Measurements from ENCODE around the gene DST. TPM values are rescaled to one million over a fixed set of nuclear protein-coding genes. Genes with fewer than 3 reads are reported as not detected.

DST gene
- total RNA-seq, 1 donor from 2014 or later, result 442 TPM

DNA sequence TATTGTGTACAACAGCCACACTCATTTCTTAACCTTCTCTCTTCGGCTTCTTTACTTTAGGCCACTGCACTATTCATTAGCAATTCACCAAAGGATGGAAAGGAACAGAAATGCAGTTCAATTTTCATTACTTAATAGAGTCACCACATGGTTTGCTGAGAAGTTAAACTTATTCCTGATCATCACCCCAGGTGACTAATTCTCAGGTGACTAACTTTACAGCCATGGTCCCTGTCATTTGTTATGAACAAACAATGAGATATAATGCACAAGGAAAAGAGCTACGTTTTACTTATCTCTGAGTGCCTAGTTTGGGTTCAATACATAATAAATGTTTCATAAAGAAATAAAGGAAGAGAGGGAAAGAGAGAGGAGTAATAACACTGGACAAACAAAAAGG is 45.8 kb upstream of the DST start:
- H3K4me3 Mint-ChIP-seq (ENCODE audit: unreplicated experiment), result no peak overlapping the region
- H3K4me1 ChIP-seq (ENCODE audit: insufficient read depth, low read length), result peaks cover 47% of the 10 kb centered on the region

DNA sequence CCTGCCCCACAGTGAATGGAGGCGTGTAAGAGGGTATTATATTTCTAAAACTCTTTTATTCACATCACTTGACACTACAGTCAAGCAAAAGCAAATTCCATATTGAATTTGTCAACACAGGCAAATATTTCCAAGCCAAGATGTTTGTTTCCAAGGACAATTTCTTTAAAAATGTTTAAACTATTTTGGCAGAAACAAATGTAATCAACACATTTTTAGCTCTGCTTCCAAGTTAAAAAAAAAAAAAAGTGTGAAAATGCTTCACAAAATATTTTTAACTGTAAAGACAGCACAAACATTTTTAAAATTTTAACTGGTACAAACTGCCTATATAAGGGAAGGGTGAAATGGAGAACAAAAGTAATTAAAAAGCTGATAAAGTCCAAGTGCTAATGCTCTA is 44.9 kb upstream of the DST start:
- Histone ChIP-seq H3K4me3 (ENCODE audit: insufficient read depth, low read depth, low read length) (no peak overlapping the region), H3K4me2 (ENCODE audit: low read length) (no peak overlapping the region), H3K27me3 (ENCODE audit: insufficient read depth, low read length) (no peaks in the 10 kb centered on the region), H3K9me3 (ENCODE audit: insufficient read depth, low read depth, low read length) (no peaks in the 10 kb centered on the region), H3K9ac (ENCODE audit: low read length) (no peak overlapping the region), H3K36me3 (ENCODE audit: insufficient read depth, low read length) (peaks cover 4% of the 10 kb centered on the region), H3K4me1 (ENCODE audit: insufficient read depth, low read length) (peaks cover 39% of the 10 kb centered on the region), H2AFZ (ENCODE audit: low read depth, low read length) (no peak overlapping the region), H4K20me1 (ENCODE audit: insufficient read depth, low read length) (peaks cover 8% of the 10 kb centered on the region), H3K27ac (ENCODE audit: low read depth, low read length) (no peak overlapping the region), H3K79me2 (ENCODE audit: insufficient read depth, low read length) (peaks cover 76% of the 10 kb centered on the region)
- Mint-ChIP-seq H3K27ac (ENCODE audit: unreplicated experiment) (no peak overlapping the region), H3K9me3 (ENCODE audit: unreplicated experiment) (no peaks in the 10 kb centered on the region), H3K4me3 (ENCODE audit: unreplicated experiment) (no peak overlapping the region), H3K27me3 (ENCODE audit: low read depth, unreplicated experiment) (no peaks in the 10 kb centered on the region), H3K4me1 (ENCODE audit: low read depth, unreplicated experiment) (peaks cover 60% of the 10 kb centered on the region), H3K36me3 (ENCODE audit: low read depth, unreplicated experiment) (peaks cover 5% of the 10 kb centered on the region)
- FAIRE-seq (peak; percentile 39), DNase-seq (ENCODE audit: low read depth) (no peak)
- TF ChIP-seq EZH2 (IDR thresholded peaks at IDR 0.05; ENCODE audit: insufficient read depth, low read length), result no peak
- TF ChIP-seq, protein P1, sequence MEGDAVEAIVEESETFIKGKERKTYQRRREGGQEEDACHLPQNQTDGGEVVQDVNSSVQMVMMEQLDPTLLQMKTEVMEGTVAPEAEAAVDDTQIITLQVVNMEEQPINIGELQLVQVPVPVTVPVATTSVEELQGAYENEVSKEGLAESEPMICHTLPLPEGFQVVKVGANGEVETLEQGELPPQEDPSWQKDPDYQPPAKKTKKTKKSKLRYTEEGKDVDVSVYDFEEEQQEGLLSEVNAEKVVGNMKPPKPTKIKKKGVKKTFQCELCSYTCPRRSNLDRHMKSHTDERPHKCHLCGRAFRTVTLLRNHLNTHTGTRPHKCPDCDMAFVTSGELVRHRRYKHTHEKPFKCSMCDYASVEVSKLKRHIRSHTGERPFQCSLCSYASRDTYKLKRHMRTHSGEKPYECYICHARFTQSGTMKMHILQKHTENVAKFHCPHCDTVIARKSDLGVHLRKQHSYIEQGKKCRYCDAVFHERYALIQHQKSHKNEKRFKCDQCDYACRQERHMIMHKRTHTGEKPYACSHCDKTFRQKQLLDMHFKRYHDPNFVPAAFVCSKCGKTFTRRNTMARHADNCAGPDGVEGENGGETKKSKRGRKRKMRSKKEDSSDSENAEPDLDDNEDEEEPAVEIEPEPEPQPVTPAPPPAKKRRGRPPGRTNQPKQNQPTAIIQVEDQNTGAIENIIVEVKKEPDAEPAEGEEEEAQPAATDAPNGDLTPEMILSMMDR (IDR thresholded peaks at IDR 0.05; ENCODE audit: insufficient read depth, low read depth, low read length), result no peak

More for the DNA sequence above, 45.8 kb upstream of the DST start:
- H3K9me3 Mint-ChIP-seq (ENCODE audit: unreplicated experiment), result no peaks in the 10 kb centered on the region
- no peak overlapping the region for H3K4me2 ChIP-seq (ENCODE audit: low read length)
- no peak overlapping the region for H3K27ac Mint-ChIP-seq (ENCODE audit: unreplicated experiment)
- peaks cover 3% of the 10 kb centered on the region for H4K20me1 ChIP-seq (ENCODE audit: insufficient read depth, low read length)
- no peaks in the 10 kb centered on the region for H3K27me3 ChIP-seq (ENCODE audit: insufficient read depth, low read length)
- peaks cover 60% of the 10 kb centered on the region for H3K4me1 Mint-ChIP-seq (ENCODE audit: low read depth, unreplicated experiment)
- no peak overlapping the region for H2AFZ ChIP-seq (ENCODE audit: low read depth, low read length)
- H3K36me3 ChIP-seq (ENCODE audit: insufficient read depth, low read length), result no peaks in the 10 kb centered on the region
- FAIRE-seq (no peak), DNase-seq (ENCODE audit: low read depth) (no peak)
- H3K27me3 Mint-ChIP-seq (ENCODE audit: low read depth, unreplicated experiment), result no peaks in the 10 kb centered on the region
- no peak overlapping the region for H3K27ac ChIP-seq (ENCODE audit: low read depth, low read length)
- TF ChIP-seq, protein P1 (IDR thresholded peaks at IDR 0.05; ENCODE audit: insufficient read depth, low read depth, low read length), result no peak
- TF ChIP-seq EZH2 (IDR thresholded peaks at IDR 0.05; ENCODE audit: insufficient read depth, low read length), result no peak
- H3K4me3 ChIP-seq (ENCODE audit: insufficient read depth, low read depth, low read length), result no peak overlapping the region
- H3K36me3 Mint-ChIP-seq (ENCODE audit: low read depth, unreplicated experiment), result peaks cover 5% of the 10 kb centered on the region
- H3K9me3 ChIP-seq (ENCODE audit: insufficient read depth, low read depth, low read length), result no peaks in the 10 kb centered on the region
- peaks cover 67% of the 10 kb centered on the region for H3K79me2 ChIP-seq (ENCODE audit: insufficient read depth, low read length)
- no peak overlapping the region for H3K9ac ChIP-seq (ENCODE audit: low read length)

DNA sequence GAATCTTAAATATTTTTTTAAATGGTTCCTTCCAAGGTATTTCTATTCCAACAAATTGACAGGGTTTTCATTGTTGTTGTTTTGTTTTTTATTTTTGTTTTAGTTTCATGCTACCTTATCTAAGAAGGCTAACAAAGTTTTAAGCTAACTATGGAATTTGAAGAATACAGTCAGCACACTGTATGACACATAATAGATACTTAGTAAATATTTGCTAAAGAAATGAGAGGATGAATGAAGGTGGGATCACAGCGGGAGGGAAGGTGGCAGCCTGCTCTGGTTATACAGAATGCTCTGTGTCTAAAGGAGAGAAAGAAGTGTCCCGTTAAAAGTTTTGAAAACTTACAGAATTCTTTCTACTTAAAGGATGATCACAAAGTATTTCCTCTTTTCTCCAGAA is 43.7 kb upstream of the DST start:
- DNase-seq (ENCODE audit: low read depth) (no peak), FAIRE-seq (no peak)
- Histone ChIP-seq H3K9ac (ENCODE audit: low read length) (no peak overlapping the region), H4K20me1 (ENCODE audit: insufficient read depth, low read length) (peaks cover 17% of the 10 kb centered on the region), H3K79me2 (ENCODE audit: insufficient read depth, low read length) (peaks cover 87% of the 10 kb centered on the region), H3K4me2 (ENCODE audit: low read length) (no peak overlapping the region), H3K36me3 (ENCODE audit: insufficient read depth, low read length) (peaks cover 5% of the 10 kb centered on the region), H3K4me1 (ENCODE audit: insufficient read depth, low read length) (peaks cover 28% of the 10 kb centered on the region), H3K4me3 (ENCODE audit: insufficient read depth, low read depth, low read length) (no peak overlapping the region), H2AFZ (ENCODE audit: low read depth, low read length) (no peak overlapping the region), H3K27ac (ENCODE audit: low read depth, low read length) (no peak overlapping the region), H3K9me3 (ENCODE audit: insufficient read depth, low read depth, low read length) (no peaks in the 10 kb centered on the region), H3K27me3 (ENCODE audit: insufficient read depth, low read length) (no peaks in the 10 kb centered on the region)
- Mint-ChIP-seq H3K4me1 (ENCODE audit: low read depth, unreplicated experiment) (peaks cover 53% of the 10 kb centered on the region), H3K27ac (ENCODE audit: unreplicated experiment) (peak overlapping the region; percentile 63), H3K27me3 (ENCODE audit: low read depth, unreplicated experiment) (no peaks in the 10 kb centered on the region), H3K4me3 (ENCODE audit: unreplicated experiment) (no peak overlapping the region), H3K36me3 (ENCODE audit: low read depth, unreplicated experiment) (peaks cover 5% of the 10 kb centered on the region), H3K9me3 (ENCODE audit: unreplicated experiment) (no peaks in the 10 kb centered on the region)
- no peak for TF ChIP-seq EZH2 (IDR thresholded peaks at IDR 0.05; ENCODE audit: insufficient read depth, low read length)
- TF ChIP-seq, protein P1 (IDR thresholded peaks at IDR 0.05; ENCODE audit: insufficient read depth, low read depth, low read length), result no peak

All from astrocyte (in vitro differentiated cells and primary cell).